ENCODE measurements around the gene XPO5. TPM values are rescaled to one million over a fixed set of nuclear protein-coding genes. Genes with fewer than 3 reads are reported as not detected.

XPO5 gene
- total RNA-seq, 1 donor = 29.0 TPM

- TF ChIP-seq, protein P1, sequence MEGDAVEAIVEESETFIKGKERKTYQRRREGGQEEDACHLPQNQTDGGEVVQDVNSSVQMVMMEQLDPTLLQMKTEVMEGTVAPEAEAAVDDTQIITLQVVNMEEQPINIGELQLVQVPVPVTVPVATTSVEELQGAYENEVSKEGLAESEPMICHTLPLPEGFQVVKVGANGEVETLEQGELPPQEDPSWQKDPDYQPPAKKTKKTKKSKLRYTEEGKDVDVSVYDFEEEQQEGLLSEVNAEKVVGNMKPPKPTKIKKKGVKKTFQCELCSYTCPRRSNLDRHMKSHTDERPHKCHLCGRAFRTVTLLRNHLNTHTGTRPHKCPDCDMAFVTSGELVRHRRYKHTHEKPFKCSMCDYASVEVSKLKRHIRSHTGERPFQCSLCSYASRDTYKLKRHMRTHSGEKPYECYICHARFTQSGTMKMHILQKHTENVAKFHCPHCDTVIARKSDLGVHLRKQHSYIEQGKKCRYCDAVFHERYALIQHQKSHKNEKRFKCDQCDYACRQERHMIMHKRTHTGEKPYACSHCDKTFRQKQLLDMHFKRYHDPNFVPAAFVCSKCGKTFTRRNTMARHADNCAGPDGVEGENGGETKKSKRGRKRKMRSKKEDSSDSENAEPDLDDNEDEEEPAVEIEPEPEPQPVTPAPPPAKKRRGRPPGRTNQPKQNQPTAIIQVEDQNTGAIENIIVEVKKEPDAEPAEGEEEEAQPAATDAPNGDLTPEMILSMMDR (IDR thresholded peaks at IDR 0.05; ENCODE audit: insufficient read depth, low read length) = no peak
- DNase-seq (ENCODE audit: low read depth) = no peak
Observed at GRCh38 chr6:43520097-43520496, 55.7 kb downstream of the XPO5 start.

GRCh38 chr6:43517505-43518357, 58.1 kb downstream of the XPO5 start:
- H3K4me3 ChIP-seq (ENCODE audit: low read depth, low read length) = peak overlapping the region; percentile 100
- no peak for DNase-seq (ENCODE audit: low read depth)
- TF ChIP-seq, protein P1 (IDR thresholded peaks at IDR 0.05; ENCODE audit: insufficient read depth, low read length) = no peak

More at GRCh38 chr6:43520097-43520496, 55.7 kb downstream of the XPO5 start:
- H3K4me3 ChIP-seq (ENCODE audit: low read depth, low read length) = no peak overlapping the region

- peak; percentile 99 for DNase-seq (ENCODE audit: low read depth)
- H3K4me3 ChIP-seq (ENCODE audit: low read depth, low read length) = peak within 1 kb of the TSS; percentile 100
- TF ChIP-seq, protein P1 (IDR thresholded peaks at IDR 0.05; ENCODE audit: insufficient read depth, low read length) = no peak
Observed at GRCh38 chr6:43516697-43517504, 58.9 kb downstream of the XPO5 start, which contains the start of the genes POLR1C and YIPF3. Gene POLR1C (plus strand): TSS chr6:43517089. CDS start chr6:43517110, 21 bp downstream. Gene YIPF3 (minus strand): TSS chr6:43516926. CDS start chr6:43516807, 119 bp downstream.

- TF ChIP-seq, protein P1 (IDR thresholded peaks at IDR 0.05; ENCODE audit: insufficient read depth, low read length) = no peak
- peak overlapping the region; percentile 96 for H3K4me3 ChIP-seq (ENCODE audit: low read depth, low read length)
- DNase-seq (ENCODE audit: low read depth) = no peak
Observed at GRCh38 chr6:43516367-43516696, 59.5 kb downstream of the XPO5 start.

DNA sequence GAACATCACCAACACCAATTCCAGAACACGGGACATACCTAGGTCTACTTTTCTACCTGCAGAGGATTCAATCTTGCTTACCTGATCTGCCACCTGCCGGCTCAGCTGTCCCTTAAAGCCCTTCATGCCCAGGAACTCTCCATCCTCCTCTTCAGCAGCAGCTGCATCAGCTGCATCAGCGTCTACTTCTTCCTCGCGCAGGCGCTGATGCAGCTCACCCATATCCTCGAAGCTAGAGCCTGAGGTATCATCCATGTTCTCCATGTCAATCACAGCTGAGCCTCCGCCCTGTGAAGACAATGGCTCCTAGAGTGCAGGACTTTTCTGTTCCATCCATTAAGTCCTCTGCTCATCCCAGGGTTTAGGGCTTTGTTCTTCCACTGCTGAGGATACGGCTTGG, 60.0 kb downstream of the XPO5 start:
- no peak for DNase-seq (ENCODE audit: low read depth)

DNA sequence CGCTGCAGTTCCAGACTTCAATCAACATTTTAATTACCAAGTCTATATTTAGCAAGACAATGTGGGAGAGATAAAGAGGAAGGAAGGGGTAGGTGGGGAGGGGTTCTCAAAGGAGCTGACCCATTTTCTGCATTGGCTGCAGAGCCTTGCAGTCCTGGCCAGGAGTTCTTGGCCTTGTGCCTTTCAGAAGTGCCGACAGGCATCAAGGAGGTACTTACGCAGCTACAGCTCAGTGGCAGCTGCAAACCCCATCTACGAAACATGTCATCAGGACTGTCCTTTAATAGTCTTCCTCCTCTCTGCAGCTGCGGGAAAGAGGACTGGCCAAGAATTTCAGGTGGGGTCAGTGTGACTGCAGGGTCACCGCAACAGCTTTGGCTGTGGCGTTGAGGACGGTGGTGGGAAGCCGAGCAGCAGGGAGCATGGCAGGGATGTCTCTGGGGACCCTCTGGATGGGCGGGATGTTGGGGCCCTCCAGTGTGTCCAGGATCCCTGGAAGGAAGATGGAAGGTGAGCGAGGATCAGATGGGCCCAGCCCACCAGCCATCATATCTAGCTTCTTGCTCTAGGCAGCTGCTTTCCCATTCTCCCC, 63.9 kb downstream of the XPO5 start:
- TF ChIP-seq, protein P1 (IDR thresholded peaks at IDR 0.05; ENCODE audit: insufficient read depth, low read length) = no peak
- no peak for DNase-seq (ENCODE audit: low read depth)
- H3K4me3 ChIP-seq (ENCODE audit: low read depth, low read length) = no peak overlapping the region

More for the DNA sequence above, 60.0 kb downstream of the XPO5 start:
- TF ChIP-seq, protein P1 (IDR thresholded peaks at IDR 0.05; ENCODE audit: insufficient read depth, low read length) = no peak
- peak overlapping the region; percentile 96 for H3K4me3 ChIP-seq (ENCODE audit: low read depth, low read length)

All from fibroblast of the aortic adventitia (primary cell).